Measurements from ENCODE around the gene DEFB124.
"Not testable (repeated sequence)": the region's sequence is repeated elsewhere in the genome, so short reads cannot be mapped to it uniquely, and the experiment has no call there.

DEFB124 gene

DNA sequence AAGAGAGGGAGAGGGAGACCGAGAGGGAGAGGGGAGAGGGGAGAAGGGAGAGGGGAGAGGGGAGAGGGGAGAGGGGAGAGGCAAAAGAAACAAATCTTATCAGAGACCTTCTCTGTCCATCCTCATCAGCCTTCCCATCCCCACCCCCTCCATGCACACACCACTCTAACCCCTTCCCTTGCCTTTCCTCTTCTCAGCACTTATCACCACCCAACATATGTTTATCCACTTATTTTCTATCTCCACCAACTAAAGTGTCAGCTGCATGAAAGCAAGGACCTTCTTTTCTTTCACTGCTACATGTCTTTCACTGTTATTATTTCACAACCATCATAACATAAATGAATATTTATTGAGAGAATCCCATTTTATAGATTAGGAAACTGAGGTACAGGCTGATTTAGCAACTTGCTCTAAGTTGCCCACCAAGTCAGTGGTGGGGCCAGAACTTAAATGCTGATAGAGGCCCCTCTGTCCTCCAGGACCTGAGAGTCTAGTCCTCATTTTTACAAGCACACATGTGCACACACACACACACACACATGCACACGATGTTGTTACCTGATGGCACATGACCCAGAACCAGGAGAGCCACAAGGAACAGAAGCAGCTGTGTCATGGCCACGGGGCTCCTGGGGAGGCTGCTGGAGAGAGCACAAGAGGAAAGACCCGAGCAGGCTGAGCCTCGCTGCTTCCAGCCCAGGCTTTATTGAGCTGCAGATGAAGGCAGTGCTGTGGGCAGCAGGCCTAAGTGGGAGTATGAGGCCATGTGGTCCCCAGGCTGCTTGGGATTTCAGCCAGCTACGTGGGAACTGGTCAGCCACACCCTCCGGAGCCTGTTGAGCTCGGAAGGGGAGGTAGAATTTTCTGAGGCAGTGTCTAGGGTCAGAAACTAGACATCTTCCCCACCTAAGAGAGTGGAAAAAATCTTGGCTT is 2.3 kb downstream of the DEFB124 start:
- peaks cover 20% of the 10 kb centered on the region for H3K27me3 Mint-ChIP-seq
- H3K9me3 Mint-ChIP-seq (ENCODE audit: low read depth), result peaks cover 4% of the 10 kb centered on the region
- no peak overlapping the region for H3K4me3 Mint-ChIP-seq
- no peak overlapping the region for H3K27ac Mint-ChIP-seq
- no peaks in the 10 kb centered on the region for H3K36me3 Mint-ChIP-seq
- H3K4me1 Mint-ChIP-seq (ENCODE audit: low read depth), result peaks cover 19% of the 10 kb centered on the region

DNA sequence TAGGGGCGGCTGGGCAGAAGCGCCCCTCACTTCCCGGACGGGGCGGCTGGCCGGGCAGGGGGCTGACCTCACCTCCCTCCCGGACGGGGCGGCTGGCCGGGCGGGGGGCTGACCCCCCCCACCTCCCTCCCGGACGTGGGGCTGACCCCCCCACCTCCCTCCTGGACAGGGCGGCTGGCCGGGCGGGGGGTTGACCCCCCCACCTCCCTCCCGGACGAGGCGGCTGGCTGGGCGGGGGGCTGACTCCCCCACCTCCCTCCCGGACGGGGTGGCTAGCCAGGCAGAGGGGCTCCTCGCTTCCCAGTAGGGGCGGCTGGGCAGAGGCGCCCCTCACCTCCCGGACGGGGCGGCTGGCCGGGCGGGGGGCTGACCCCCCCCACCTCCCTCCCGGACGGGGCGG is 4.0 kb downstream of the DEFB124 start:
- H3K4me1 Mint-ChIP-seq (ENCODE audit: low read depth), result peaks cover 17% of the 10 kb centered on the region
- H3K27ac Mint-ChIP-seq; H3K4me3 Mint-ChIP-seq; H3K27me3 Mint-ChIP-seq; H3K9me3 Mint-ChIP-seq (ENCODE audit: low read depth); H3K36me3 Mint-ChIP-seq: not testable (repeated sequence)

DNA sequence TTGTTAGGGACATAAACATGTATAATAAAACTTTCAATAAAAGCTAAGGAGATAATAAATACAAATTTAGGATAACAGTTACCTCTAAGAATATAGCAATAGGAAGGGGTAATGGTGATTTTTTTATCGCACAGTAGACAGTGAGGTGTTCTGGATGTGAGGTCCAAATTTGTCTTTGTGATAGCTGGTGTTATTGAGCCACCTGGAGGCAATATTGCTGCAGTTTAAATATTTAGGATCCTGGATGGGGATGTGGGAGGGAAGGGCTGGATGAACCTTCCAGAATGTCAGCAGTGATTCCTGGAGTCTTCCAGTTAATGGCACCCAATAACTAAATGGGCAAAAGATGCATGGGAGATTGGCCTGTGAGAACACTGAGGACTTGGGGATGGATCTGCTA is 20.6 kb downstream of the DEFB124 start:
- no peak overlapping the region for H3K4me3 Mint-ChIP-seq
- H3K27ac Mint-ChIP-seq, result no peak overlapping the region
- no peaks in the 10 kb centered on the region for H3K4me1 Mint-ChIP-seq (ENCODE audit: low read depth)
- H3K27me3 Mint-ChIP-seq, result peaks cover 8% of the 10 kb centered on the region
- H3K9me3 Mint-ChIP-seq (ENCODE audit: low read depth), result no peaks in the 10 kb centered on the region
- H3K36me3 Mint-ChIP-seq, result peaks cover 2% of the 10 kb centered on the region

DNA sequence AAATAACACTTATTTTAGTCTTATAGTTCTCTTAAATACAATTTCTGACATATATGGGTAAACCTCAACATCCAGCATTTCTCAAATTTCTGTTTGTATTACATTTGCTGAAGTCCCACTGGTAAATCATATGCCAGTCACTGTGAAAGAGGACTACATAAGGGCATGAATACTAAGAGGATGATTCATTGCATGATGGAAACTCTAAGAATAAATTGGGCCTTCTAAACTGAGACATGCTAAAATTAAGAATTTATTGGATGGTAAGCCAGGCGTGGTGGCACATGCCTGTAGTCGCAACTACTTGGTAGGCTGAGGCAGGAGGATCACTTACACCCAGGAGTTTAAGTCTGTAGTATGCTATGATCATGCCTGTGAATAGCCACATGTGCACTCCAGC is 22.4 kb downstream of the DEFB124 start:
- H3K4me1 Mint-ChIP-seq (ENCODE audit: low read depth), result no peaks in the 10 kb centered on the region
- H3K27ac Mint-ChIP-seq, result no peak overlapping the region
- peaks cover 6% of the 10 kb centered on the region for H3K27me3 Mint-ChIP-seq
- peaks cover 2% of the 10 kb centered on the region for H3K36me3 Mint-ChIP-seq
- no peaks in the 10 kb centered on the region for H3K9me3 Mint-ChIP-seq (ENCODE audit: low read depth)
- H3K4me3 Mint-ChIP-seq, result no peak overlapping the region

DNA sequence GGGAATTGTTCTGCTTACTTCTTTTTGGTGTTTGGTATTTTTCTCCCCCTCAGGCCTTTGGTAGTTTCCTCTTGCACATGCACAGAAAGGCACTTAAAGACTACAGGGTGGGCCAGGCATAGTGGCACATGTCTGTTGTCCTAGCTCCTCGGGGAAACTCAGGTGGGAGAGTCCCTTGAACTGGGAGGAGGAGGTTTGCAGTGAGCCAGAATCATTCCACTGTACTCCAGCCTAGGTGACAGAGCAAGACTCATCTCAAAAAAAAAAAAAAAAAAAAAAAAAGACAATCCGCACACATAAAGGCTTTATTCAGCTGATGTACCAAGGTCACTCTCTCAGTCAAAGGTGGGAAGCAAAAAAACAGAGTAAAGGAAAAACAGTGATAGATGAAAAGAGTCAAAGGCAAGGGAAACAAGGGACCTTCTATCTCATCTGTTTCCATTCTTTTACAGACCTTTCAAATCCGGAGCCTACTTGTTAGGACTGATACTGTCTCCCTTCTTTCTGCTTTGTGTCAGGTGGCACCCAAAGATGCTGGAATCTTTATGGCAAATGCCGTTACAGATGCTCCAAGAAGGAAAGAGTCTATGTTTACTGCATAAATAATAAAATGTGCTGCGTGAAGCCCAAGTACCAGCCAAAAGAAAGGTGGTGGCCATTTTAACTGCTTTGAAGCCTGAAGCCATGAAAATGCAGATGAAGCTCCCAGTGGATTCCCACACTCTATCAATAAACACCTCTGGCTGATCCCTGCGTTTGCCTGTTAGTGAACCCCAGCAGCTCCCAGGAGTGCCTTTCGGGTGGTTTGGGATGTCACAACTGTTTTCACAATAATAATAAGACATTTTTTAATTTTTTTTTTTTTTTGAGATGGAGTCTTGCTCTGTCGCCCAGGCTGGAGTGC is 25.2 kb downstream of the DEFB124 start:
- no peaks in the 10 kb centered on the region for H3K9me3 Mint-ChIP-seq (ENCODE audit: low read depth)
- no peak overlapping the region for H3K4me3 Mint-ChIP-seq
- peaks cover 2% of the 10 kb centered on the region for H3K36me3 Mint-ChIP-seq
- no peaks in the 10 kb centered on the region for H3K4me1 Mint-ChIP-seq (ENCODE audit: low read depth)
- H3K27ac Mint-ChIP-seq, result no peak overlapping the region
- H3K27me3 Mint-ChIP-seq, result peaks cover 6% of the 10 kb centered on the region

DNA sequence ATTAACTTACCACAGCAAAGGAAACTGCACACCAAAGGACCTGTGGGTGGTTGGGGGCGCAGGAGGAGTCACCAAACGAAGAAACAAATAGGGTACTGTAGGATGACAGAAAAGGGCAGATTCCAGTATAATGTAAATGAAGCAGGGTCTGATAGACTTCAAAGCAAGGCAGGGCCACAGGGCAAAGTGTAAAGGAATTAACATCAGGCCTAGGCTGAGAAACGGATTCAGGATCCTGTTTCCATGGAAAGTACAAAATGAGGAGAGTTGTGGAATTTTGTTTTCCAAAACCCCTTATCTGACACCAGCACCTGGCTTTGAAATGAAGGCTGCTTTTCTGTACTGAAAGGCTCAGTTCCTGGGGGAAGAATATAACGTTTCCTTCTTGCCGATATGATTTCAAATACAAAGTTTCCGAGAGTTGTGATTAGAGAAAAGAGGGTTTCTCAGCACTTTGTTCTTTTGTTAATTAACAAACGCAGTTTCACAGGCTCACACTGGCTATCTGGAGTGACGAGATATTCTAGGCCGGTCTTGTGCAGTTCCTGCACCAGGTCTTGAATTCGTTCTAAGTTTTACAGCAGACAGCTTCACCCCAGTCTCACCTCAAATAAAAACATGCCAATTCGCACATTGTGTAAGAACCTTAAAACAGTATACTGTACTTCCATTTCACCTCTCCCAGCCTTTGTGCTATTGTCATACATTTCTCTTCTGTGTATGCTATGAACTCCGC is 28.7 kb downstream of the DEFB124 start:
- Mint-ChIP-seq H3K4me3 (no peak overlapping the region), H3K27ac (no peak overlapping the region), H3K4me1 (ENCODE audit: low read depth) (no peaks in the 10 kb centered on the region), H3K9me3 (ENCODE audit: low read depth) (no peaks in the 10 kb centered on the region), H3K36me3 (peaks cover 2% of the 10 kb centered on the region), H3K27me3 (peaks cover 9% of the 10 kb centered on the region)

DNA sequence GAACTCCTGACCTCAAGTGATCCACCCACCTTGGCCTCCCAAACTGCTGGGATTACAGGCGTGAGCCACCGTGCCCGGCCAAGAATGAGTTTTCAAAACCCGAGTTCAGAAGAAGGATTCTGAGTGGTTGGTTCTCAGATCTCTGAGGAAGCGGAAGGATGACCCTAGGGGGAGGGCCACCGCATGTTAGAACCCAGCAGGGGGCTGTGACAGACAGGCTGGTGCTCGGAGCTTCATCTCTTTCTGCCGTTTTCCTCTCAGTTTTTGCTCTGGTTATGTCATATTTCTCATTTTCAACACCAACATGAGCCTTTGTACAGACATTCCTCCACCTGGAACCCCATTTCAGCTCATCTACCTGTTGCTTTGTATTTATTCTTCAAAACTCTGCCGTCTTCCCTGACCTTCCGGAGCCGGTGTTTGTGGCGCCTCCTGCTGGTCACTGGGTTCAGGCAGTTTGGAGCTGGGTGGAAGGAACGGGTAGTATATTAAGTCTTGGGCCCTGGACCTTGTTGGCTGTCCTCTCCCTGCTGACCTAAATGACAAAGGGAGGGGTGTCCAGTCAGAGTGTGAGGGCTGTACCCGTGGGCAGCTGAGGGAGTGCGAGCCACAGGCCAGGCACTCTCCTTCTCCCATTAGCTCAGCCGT is 34.8 kb downstream of the DEFB124 start, which contains the start of gene DEFB123:
DEFB123 (plus strand) TSS at position 621 of the 648 bp plus-strand sequence. CDS start 67 bp downstream, outside the sequence.
- Mint-ChIP-seq H3K4me3 (no peak within 1 kb of the TSS), H3K4me1 (ENCODE audit: low read depth) (no peaks in the 10 kb centered on the region), H3K27ac (no peak within 1 kb of the TSS), H3K36me3 (no peaks in the 10 kb centered on the region), H3K27me3 (peaks cover 5% of the 10 kb centered on the region), H3K9me3 (ENCODE audit: low read depth) (no peaks in the 10 kb centered on the region)

DNA sequence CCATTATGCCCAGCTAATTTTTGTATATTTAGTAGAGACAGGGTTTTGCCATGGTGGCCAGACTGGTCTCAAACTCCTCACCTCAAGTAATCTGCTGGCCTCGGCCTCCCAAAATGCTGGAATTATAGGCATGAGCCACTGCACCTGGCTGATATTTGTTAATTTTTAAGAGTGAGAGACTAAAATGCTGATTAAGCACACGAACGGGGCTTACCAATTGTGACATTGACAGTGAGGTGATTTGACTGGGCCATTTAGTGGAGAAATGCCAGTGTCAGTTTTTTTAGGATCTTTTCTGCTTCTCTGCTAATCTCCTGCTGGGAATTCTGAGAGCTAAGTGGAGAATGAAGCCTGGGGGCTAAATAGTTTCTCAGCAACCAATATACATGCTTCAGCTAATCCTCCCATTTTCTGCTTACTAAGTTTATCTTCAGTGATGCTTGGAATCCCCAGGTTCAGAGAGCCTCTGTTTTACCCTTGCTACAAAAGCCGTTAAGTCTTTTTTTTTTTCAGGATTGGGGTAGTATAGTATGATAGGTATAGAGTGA is 44.3 kb downstream of the DEFB124 start:
- H3K4me3 Mint-ChIP-seq, result no peak overlapping the region
- peaks cover 12% of the 10 kb centered on the region for H3K27me3 Mint-ChIP-seq
- no peaks in the 10 kb centered on the region for H3K4me1 Mint-ChIP-seq (ENCODE audit: low read depth)
- peaks cover 3% of the 10 kb centered on the region for H3K9me3 Mint-ChIP-seq (ENCODE audit: low read depth)
- H3K27ac Mint-ChIP-seq, result no peak overlapping the region
- no peaks in the 10 kb centered on the region for H3K36me3 Mint-ChIP-seq

DNA sequence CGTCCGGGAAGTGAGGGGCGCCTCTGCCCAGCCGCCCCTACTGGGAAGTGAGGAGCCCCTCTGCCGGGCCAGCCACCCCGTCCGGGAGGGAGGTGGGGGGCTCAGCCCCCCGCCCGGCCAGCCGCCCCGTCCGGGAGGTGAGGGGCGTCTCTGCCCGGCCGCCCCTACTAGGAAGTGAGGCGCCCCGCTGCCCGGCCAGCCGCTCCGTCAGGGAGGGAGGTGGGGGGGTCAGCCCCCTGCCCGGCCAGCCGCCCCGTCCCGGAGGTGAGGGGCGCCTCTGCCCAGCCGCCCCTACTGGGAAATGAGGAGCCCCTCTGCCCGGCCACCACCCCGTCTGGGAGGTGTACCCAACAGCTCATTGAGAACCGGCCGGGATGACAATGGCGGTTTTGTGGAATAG is 47.4 kb downstream of the DEFB124 start:
- not testable (repeated sequence) for H3K4me3 Mint-ChIP-seq; H3K9me3 Mint-ChIP-seq (ENCODE audit: low read depth); H3K27ac Mint-ChIP-seq; H3K36me3 Mint-ChIP-seq; H3K4me1 Mint-ChIP-seq (ENCODE audit: low read depth)
- H3K27me3 Mint-ChIP-seq, result peaks cover 10% of the 10 kb centered on the region

DNA sequence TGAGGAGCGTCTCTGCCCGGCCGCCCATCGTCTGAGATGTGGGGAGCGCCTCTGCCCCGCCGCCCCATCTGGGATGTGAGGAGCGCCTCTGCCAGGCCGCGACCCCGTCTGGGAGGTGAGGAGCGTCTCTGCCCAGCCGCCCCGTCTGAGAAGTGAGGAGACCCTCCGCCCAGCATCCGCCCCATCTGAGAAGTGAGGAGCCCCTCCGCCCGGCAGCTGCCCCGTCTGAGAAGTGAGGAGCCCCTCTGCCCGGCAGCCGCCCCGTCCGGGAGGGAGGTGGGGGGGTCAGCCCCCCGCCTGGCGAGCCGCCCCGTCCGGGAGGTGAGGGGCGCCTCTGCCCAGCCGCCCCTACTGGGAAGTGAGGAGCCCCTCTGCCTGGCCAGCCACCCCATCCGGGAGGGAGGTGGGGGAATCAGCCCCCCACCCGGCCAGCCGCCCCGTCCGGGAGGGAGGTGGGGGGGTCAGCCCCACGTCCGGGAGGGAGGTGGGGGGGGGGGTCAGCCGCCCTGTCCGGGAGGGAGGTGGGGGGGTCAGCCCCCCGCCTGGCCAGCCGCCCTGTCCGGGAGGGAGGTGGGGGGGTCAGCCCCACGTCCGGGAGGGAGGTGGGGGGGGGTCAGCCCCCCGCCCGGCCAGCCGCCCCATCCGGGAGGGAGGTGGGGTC is 47.9 kb downstream of the DEFB124 start:
- H3K4me1 Mint-ChIP-seq (ENCODE audit: low read depth); H3K4me3 Mint-ChIP-seq; H3K36me3 Mint-ChIP-seq; H3K27me3 Mint-ChIP-seq; H3K27ac Mint-ChIP-seq; H3K9me3 Mint-ChIP-seq (ENCODE audit: low read depth): not testable (repeated sequence)

DNA sequence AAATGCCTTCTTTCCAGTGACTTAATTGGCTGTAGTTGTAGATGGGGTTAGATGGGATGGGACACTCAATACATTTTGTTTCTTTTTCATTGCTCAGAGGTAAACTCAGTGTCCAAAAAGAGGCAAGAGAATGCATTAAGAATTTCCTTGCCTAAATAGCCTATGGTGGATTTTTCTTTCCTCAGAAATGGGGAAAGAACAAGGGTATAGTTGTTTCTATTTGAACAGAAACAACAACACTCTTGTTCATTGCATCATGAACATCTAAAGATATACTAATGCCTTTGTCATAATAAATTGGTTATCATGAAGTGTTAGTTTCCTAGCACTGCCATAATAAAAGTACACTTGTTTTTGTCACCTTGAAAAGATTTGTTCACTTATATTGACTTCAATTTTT is 49.1 kb downstream of the DEFB124 start:
- Mint-ChIP-seq H3K27me3 (peaks cover 8% of the 10 kb centered on the region), H3K4me1 (ENCODE audit: low read depth) (no peaks in the 10 kb centered on the region), H3K36me3 (no peaks in the 10 kb centered on the region), H3K4me3 (no peak overlapping the region), H3K27ac (no peak overlapping the region), H3K9me3 (ENCODE audit: low read depth) (peaks cover 3% of the 10 kb centered on the region)

DNA sequence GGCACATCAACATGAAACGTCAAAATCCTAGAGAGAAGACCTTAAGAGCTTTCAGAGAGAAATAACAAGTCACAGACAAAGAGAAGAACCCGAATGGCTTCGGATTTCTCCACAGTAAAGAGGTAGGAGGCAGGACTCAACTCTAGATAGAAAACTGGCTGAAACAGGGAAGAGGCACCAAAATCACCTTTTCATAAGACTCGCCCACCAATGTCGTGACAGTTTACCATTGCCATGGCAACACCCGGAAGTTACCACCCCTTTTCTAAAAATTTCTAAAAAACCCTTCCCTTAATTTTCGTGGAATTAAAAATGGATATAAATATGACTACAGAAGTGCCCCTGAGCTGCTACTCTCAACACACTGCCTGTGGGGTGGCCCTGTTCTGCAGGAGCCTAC is 56.6 kb downstream of the DEFB124 start:
- no peak overlapping the region for H3K4me3 Mint-ChIP-seq
- no peaks in the 10 kb centered on the region for H3K9me3 Mint-ChIP-seq (ENCODE audit: low read depth)
- H3K36me3 Mint-ChIP-seq, result no peaks in the 10 kb centered on the region
- H3K27me3 Mint-ChIP-seq, result peaks cover 11% of the 10 kb centered on the region
- no peaks in the 10 kb centered on the region for H3K4me1 Mint-ChIP-seq (ENCODE audit: low read depth)
- H3K27ac Mint-ChIP-seq, result no peak overlapping the region

DNA sequence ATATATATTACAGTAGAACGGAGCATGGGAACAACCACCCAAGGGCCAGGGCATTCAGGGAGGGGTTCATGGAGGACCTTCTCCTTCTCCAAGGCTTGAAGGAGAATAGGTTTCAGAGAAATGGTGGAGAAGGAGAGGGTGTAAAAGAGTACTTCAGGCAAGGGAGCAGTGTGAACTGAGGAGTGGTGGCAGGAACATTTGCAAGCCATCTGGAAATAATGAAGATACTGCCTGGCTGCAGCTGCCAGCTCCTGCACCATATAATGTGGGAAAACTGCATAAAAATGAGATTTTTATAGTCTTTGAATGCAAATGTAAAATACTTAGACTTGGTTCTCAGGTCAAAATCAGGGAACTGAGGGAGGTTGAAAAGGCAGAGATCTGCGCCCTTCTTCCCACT is 59.3 kb downstream of the DEFB124 start:
- Mint-ChIP-seq H3K9me3 (ENCODE audit: low read depth) (no peaks in the 10 kb centered on the region), H3K27ac (no peak overlapping the region), H3K4me3 (no peak overlapping the region), H3K4me1 (ENCODE audit: low read depth) (no peaks in the 10 kb centered on the region), H3K36me3 (no peaks in the 10 kb centered on the region), H3K27me3 (peaks cover 12% of the 10 kb centered on the region)

Data from activated naive CD8-positive, alpha-beta T cell (primary cell).